HG02943 (cell line): Measurements from ENCODE around the gene PKDREJ.
"Not testable (repeated sequence)": the region's sequence is repeated elsewhere in the genome, so short reads cannot be mapped to it uniquely, and the experiment has no call there.

Experiments
- ATAC-seq: cut with Tn5 transposase; IDR thresholded peaks from one replicate; pipeline ENCODE4 v1.9.1; 2021; ENCODE audit warnings: mild to moderate bottlenecking, low read depth, moderate library complexity; ENCODE audit not compliant: unreplicated experiment

PKDREJ gene

DNA sequence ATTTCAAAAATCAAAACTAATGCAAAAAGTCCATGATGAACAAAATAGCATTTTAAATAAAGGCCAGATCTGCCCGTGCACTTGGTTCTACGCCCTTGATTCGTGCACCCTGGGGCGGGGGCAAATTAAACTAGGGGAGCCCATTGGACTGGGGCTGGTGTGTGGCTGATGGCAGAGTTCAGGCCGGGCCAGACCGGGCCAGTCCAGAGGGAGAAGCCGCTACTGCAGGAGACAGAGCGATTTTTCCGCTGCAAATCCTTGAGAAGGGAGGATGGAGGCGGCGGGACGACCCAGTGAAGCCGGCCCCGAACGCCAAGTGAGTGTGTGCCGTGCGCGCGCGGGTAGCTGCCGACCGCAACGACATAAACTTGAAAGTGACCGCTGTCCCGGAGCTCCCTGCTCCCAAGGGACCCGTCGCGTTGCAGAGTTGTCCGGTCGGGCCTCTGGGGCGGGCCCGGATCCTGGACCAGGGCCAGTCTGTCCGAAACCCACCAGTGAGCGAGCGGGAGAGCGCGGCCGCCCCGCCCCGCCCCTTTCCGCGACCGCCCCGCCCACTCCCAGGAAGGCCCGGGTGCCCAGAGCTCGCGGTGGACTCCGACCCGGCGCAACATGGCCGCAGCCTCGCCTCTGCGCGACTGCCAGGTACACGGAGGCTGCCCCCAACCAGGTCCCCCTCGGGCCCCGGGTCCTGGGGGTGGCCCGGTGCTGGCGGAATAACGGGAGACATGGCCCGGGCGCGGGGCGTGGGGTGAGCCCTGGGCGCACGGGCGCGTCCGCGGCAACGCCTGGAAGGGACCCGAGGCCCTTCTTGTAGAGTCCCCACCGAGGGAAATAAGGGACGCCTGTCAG, 4.5 kb upstream of the PKDREJ start, which contains the start of gene TTC38:
TSS of gene TTC38 (plus strand) at position 578 of the 849 bp plus-strand sequence. CDS start at position 610, 32 bp downstream.
- ATAC-seq: peak; percentile 76

- not testable (repeated sequence) for ATAC-seq
Measured at GRCh38 chr22:46265627-46266026, 2.5 kb upstream of the PKDREJ start.

DNA sequence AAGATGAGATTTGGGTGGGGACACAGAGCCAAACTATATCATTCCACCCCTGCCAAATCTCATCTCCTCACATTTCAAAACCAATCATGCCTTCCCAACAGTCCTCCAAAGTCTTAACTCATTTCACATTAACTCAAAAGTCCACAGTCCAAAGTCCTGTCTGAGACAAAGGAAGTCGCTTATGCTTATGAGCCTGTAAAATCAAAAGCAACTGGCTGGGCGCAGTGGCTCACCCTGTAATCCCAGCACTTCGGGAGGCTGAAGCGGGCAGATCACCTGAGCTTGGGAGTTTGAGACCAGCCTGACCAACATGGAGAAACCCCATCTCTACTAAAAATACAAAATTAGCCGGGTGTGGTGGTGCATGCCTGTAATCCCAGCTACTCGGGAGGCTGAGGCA, 1.4 kb upstream of the PKDREJ start:
- ATAC-seq: not testable (repeated sequence)

GRCh38 chr22:46262449-46263215, 511 bp downstream of the PKDREJ start:
- no peak for ATAC-seq

DNA sequence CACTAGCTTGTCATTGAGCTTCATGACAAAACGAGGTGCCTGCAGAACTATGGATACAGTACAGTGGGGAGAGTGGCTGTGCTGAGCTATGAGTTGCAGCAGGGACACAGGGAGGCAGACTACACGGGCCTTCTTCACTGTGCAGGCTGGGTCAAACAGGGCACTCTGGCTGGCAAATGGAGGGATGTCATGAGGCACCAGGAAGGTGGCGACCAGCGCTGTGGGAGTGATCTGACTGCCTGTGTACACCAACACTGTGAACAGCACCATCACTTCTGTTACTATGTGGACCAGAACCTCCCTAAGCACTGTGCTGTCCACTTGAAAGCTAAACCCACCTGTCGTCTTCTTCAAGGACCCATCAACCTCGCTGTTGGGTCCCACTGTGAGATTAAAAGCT, 3.1 kb downstream of the PKDREJ start:
- no peak for ATAC-seq

GRCh38 chr22:46259374-46259773, 3.8 kb downstream of the PKDREJ start:
- ATAC-seq: no peak

DNA sequence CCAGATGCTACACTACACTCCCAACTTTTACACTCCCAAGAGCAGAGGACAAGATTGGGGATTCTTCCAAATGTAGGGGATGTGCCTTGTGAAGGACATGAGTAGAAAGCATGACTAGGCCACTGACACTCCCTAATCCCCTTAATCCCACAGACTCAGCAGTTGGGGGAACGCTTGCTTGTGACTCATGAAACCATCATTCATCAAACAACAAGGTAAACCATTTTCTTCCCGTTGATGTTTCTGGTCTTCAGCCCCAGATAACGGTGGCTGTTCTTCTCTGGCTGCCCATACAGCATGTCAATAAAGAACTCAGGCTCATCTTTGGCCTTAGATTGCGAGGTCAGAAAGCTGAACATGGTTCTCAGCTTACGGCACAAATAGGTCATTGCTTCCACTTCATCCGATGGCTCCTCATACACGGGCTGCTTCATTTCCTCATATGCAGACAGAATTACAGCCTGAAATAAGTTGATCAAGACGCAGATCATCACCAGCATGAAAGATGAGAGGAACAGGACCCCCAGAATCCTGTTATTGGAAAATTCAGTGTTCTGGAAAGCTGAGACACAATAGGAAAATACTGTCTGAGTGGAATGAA, 6.7 kb downstream of the PKDREJ start:
- no peak for ATAC-seq

DNA sequence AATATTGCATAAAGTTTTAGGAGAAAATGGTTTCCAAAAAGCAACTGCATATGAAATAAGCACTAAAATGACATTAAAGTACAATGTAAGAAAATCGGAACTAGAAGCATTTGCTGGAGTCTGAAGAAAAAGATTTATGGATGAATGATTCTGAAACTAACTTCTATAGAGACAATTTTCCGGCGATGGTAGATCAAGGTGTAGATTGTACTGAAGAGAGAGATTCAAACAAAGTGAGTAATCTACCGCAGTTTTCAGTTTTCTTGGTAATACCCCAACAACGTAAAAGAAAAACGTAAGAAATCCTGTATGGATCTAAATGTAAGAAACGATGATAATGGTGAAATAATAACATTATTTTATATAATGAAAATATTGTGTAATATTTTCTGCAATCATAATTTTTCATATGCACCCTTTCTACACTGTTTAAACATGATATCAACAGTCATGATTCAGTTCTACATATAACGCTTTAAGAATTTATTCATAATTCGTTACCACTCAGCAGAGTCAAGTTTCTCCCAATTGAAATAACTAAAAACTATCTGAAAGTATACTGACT, 11.2 kb downstream of the PKDREJ start:
- ATAC-seq: no peak

- no peak for ATAC-seq
Measured at GRCh38 chr22:46251266-46251665, 11.9 kb downstream of the PKDREJ start.

DNA sequence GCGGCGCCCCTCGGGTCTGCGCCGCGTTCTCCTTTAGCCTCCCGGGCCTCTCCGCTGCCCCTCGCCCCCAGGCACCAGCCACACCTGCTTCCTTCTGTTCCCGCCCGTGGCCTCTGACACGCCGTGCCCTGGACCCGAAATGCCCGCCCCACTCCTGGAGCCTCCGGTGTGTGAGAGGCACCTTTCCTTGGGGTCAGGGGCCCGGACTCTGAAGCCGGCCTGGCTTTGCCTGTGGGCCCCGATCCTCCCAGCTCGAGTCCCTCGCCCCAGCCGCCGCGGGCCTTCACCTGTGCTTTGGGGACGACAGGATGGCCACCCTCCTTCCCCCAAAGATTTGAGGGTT, 12.4 kb downstream of the PKDREJ start:
- peak; percentile 15 for ATAC-seq

- ATAC-seq: peak; percentile 83
Measured at GRCh38 chr22:46250035-46250782, 12.9 kb downstream of the PKDREJ start, which contains the start of gene CDPF1. TSS of gene CDPF1 (minus strand) at chr22:46250293. CDS start at chr22:46248284, 2,009 bp downstream.

GRCh38 chr22:46247443-46247975, 15.6 kb downstream of the PKDREJ start:
- no peak for ATAC-seq

DNA sequence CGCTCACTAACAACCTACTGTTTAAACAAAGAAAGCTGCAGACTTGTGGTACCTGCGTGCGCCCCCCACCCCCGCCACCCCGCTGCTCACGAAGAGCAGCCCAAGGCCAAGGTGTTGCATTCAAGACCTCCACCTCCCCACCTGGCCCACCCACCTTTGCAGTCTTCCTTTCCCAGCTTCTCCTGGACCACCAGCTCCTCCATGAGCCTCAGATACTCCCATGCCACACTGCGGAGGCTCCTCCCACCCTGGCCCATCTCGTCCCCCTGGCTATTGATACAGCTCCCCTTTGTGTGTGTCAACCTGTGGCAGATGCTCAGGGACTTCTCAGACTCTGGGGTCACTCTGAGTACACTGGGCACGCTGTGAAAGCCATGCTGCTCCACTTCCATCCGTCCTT, 17.0 kb downstream of the PKDREJ start:
- ATAC-seq: no peak

- no peak for ATAC-seq
Measured at GRCh38 chr22:46245511-46245910, 17.6 kb downstream of the PKDREJ start.

DNA sequence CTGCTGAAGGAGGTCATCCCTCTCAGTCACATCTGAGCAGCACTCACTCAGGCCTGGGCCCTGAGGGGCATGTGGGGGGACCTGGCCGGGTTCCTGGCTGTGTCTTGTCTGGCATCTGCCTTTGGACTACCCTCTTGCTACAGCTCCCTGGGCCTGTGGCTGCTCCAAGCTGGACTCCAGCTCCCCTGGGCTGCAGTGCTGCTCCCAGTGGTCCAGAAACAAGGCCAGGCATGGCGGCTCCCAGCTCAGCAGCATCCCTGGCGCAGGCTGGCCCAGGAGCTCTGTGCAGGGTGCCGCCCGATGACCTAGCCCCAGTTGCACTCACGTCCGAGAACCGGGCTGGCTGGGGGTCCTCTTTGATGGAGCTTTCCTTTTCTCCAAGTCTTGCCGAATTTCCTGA, 18.4 kb downstream of the PKDREJ start:
- ATAC-seq: no peak

DNA sequence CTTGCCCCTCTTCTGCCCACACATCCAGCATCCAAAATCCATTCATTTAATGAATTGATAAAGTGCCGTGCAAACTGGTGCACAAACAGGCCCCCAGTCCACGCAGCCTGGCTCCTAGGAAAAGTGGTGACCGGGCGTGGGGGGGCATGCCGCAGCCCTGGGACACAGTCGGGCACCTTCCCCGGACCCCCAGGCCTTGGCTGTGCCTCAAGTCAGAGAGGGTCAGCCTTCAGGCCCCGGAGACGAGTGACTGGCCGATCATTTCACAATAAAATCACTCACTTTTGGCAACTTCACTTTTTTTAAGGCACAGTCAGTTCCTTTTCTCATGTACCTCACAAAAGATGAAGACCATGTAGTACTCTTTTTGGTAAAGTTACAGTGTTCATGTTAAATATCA, 21.1 kb downstream of the PKDREJ start:
- no peak for ATAC-seq

DNA sequence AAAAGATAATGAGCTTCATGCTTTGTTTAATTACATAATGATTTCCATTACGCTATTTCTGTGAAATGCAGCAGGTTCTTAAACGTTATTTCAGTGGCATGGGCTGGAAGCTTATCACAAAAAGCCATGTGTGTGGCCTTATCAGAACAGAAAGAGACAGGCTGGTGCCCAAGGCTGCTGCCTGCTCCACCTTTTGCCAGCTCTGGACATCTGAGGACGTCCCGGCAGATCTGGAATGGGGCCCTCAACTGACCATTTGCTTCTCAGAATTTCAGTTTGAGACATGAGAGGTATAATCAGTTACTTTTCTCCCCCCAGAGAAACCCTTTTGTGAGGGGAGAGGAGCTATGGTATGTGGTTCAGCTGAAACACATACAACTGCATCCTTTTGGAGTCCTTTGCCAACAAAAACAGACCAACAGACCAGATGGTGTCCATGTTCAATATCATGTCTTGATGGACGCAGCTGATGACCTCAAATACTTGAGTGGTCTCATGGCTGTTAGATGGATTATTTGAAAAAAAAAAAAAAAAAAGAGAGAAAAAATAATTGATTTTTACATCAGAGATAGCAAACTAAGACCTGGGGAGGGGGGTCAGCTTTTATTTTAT, 21.6 kb downstream of the PKDREJ start:
- ATAC-seq: no peak

DNA sequence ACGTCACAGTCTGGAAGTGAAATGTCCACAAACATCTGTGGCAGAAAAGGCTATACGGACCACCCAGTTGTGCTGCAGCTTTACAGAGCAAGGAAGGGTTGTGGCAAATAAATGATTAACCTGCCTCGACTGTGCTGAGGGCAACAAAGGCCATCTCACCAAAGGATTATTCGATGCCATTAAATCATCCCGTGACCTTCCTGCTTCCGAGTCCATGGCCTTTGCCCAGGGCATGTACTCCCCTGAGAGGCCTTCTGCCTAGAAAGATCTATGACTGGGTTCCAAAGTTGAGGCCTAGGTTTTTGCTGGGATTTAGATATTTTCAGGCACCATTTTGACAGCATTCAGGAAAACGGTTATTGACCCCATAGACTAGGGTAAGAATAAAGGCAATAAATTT, 22.2 kb downstream of the PKDREJ start:
- ATAC-seq: no peak

- no peak for ATAC-seq
Measured at GRCh38 chr22:46240506-46240905, 22.6 kb downstream of the PKDREJ start.
